HEK293T (cell line): ENCODE measurements around the gene PRDM12.

Experiments used
- ARNT ChIP-seq: fragments of 450-650 bp; IDR thresholded peaks from 2 replicates; pipeline ENCODE4 v1.6.1; 2017; ENCODE audit warnings: mild to moderate bottlenecking
- BHLHE40 ChIP-seq: fragments of 450-650 bp; IDR thresholded peaks from 2 replicates; pipeline ENCODE4 v1.6.1; 2016; ENCODE audit warnings: mild to moderate bottlenecking, moderate library complexity, borderline replicate concordance
- CTBP1 ChIP-seq: fragments of 450-650 bp; IDR thresholded peaks from 2 replicates; pipeline ENCODE4 v1.6.1; 2016; ENCODE audit warnings: borderline replicate concordance
- ELF4 ChIP-seq: fragments of 450-650 bp; IDR thresholded peaks from 2 replicates; pipeline ENCODE4 v1.6.1; 2017; ENCODE audit warnings: antibody characterized with exemption
- FOXA1 ChIP-seq: fragments of 450-650 bp; IDR thresholded peaks from 2 replicates; pipeline ENCODE4 v1.6.1; 2016; ENCODE audit warnings: mild to moderate bottlenecking
- FOXK2 ChIP-seq: fragments of 450-650 bp; IDR thresholded peaks from 2 replicates; pipeline ENCODE4 v1.6.1; 2016; ENCODE audit warnings: mild to moderate bottlenecking
- FOXM1 ChIP-seq: fragments of 450-650 bp; IDR thresholded peaks from 2 replicates; pipeline ENCODE4 v1.6.1; 2017; ENCODE audit warnings: mild to moderate bottlenecking, borderline replicate concordance
- HDGF ChIP-seq: fragments of 450-650 bp; IDR thresholded peaks from 2 replicates; pipeline ENCODE4 v1.6.1; 2017; ENCODE audit warnings: antibody characterized with exemption, borderline replicate concordance
- SP1 ChIP-seq: fragments of 450-650 bp; IDR thresholded peaks from 2 replicates; pipeline ENCODE4 v1.6.1; 2017
- SUZ12 ChIP-seq: fragments of 450-650 bp; IDR thresholded peaks from 2 replicates; pipeline ENCODE4 v1.6.1; 2016; ENCODE audit warnings: mild to moderate bottlenecking
- TF ChIP-seq, protein P1 (sequence below): fragments of 450-650 bp; IDR thresholded peaks from 2 replicates; pipeline ENCODE4 v1.6.1; 2016

DNA sequence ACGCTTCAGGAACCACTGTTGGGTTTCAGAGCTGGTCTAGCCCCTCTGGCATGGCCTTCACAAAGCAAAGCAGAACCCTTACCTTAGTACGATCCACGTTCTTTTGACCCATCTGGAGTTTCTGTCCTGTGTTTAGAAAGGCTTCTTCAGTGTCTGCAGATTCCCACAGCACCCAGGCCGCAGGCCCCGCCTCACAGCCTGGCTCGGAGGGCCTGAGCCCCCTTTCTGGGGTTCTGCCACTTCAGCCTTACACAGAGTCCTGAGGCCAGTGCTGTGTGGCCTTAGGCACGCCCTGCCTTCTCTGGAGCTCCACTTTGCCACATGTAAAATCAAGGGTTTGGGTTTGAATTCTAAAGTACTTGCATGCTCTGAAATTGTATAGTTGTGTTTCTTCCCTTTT, 31.6 kb upstream of the PRDM12 start:
- TF ChIP-seq FOXK2 (no peak), SP1 (no peak), BHLHE40 (no peak), ELF4 (no peak), SUZ12 (no peak), CTBP1 (no peak), ARNT (no peak), FOXA1 (no peak), HDGF (no peak), FOXM1 (no peak)
- TF ChIP-seq, protein P1, sequence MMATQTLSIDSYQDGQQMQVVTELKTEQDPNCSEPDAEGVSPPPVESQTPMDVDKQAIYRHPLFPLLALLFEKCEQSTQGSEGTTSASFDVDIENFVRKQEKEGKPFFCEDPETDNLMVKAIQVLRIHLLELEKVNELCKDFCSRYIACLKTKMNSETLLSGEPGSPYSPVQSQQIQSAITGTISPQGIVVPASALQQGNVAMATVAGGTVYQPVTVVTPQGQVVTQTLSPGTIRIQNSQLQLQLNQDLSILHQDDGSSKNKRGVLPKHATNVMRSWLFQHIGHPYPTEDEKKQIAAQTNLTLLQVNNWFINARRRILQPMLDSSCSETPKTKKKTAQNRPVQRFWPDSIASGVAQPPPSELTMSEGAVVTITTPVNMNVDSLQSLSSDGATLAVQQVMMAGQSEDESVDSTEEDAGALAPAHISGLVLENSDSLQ: no peak
